ENCODE results near the gene CCDC14. TPM values are rescaled to one million over a fixed set of nuclear protein-coding genes. Genes with fewer than 3 reads are reported as not detected.
"Not testable (repeated sequence)": the region's sequence is repeated elsewhere in the genome, so short reads cannot be mapped to it uniquely, and the experiment has no call there.

CCDC14 gene
- polyA plus RNA-seq, 1 donor: 41.2 TPM

GRCh38 chr3:123966799-123967198, 5.8 kb upstream of the CCDC14 start:
- DNase-seq: not testable (repeated sequence)

GRCh38 chr3:123964793-123965192, 3.8 kb upstream of the CCDC14 start:
- DNase-seq: not testable (repeated sequence)

GRCh38 chr3:123961508-123961856, 453 bp upstream of the CCDC14 start:
- DNase-seq: no peak

GRCh38 chr3:123953735-123954134, 7.3 kb downstream of the CCDC14 start:
- DNase-seq: no peak

GRCh38 chr3:123952844-123953520, 8.0 kb downstream of the CCDC14 start:
- DNase-seq: no peak

GRCh38 chr3:123951522-123952447, 9.2 kb downstream of the CCDC14 start:
- DNase-seq: no peak

GRCh38 chr3:123949641-123950040, 11.4 kb downstream of the CCDC14 start:
- DNase-seq: no peak

- DNase-seq: no peak
Observed at GRCh38 chr3:123948449-123948848, 12.6 kb downstream of the CCDC14 start.

GRCh38 chr3:123947482-123947881, 13.5 kb downstream of the CCDC14 start:
- no peak for DNase-seq

GRCh38 chr3:123941542-123941941, 19.5 kb downstream of the CCDC14 start:
- DNase-seq: no peak

GRCh38 chr3:123941121-123941520, 19.9 kb downstream of the CCDC14 start:
- DNase-seq: no peak

- no peak for DNase-seq
Observed at GRCh38 chr3:123939706-123940105, 21.3 kb downstream of the CCDC14 start.

GRCh38 chr3:123936400-123936799, 24.6 kb downstream of the CCDC14 start:
- no peak for DNase-seq

GRCh38 chr3:123935830-123936229, 25.2 kb downstream of the CCDC14 start:
- DNase-seq: no peak

- DNase-seq: no peak
Observed at GRCh38 chr3:123934250-123934649, 26.8 kb downstream of the CCDC14 start.

GRCh38 chr3:123930445-123930844, 30.6 kb downstream of the CCDC14 start:
- DNase-seq: no peak

- DNase-seq: no peak
Observed at GRCh38 chr3:123929325-123929724, 31.7 kb downstream of the CCDC14 start.

GRCh38 chr3:123926396-123926795, 34.6 kb downstream of the CCDC14 start:
- DNase-seq: no peak

- DNase-seq: no peak
Observed at GRCh38 chr3:123920868-123921267, 40.2 kb downstream of the CCDC14 start.

GRCh38 chr3:123920383-123920782, 40.6 kb downstream of the CCDC14 start:
- no peak for DNase-seq

GRCh38 chr3:123919353-123919752, 41.7 kb downstream of the CCDC14 start:
- no peak for DNase-seq

- DNase-seq: no peak
Observed at GRCh38 chr3:123914829-123915228, 46.2 kb downstream of the CCDC14 start.

- no peak for DNase-seq
Observed at GRCh38 chr3:123909785-123910184, 51.2 kb downstream of the CCDC14 start.

GRCh38 chr3:123907720-123908119, 53.3 kb downstream of the CCDC14 start:
- no peak for DNase-seq
